HG03521 (cell line): Measurements from ENCODE around the gene AMD1.
"Not testable (repeated sequence)": the region's sequence is repeated elsewhere in the genome, so short reads cannot be mapped to it uniquely, and the experiment has no call there.

Experiments
- ATAC-seq: cut with Tn5 transposase; IDR thresholded peaks from one replicate; pipeline ENCODE4 v1.9.1; 2021; ENCODE audit warnings: mild to moderate bottlenecking, moderate library complexity; ENCODE audit not compliant: unreplicated experiment

Gene AMD1

DNA sequence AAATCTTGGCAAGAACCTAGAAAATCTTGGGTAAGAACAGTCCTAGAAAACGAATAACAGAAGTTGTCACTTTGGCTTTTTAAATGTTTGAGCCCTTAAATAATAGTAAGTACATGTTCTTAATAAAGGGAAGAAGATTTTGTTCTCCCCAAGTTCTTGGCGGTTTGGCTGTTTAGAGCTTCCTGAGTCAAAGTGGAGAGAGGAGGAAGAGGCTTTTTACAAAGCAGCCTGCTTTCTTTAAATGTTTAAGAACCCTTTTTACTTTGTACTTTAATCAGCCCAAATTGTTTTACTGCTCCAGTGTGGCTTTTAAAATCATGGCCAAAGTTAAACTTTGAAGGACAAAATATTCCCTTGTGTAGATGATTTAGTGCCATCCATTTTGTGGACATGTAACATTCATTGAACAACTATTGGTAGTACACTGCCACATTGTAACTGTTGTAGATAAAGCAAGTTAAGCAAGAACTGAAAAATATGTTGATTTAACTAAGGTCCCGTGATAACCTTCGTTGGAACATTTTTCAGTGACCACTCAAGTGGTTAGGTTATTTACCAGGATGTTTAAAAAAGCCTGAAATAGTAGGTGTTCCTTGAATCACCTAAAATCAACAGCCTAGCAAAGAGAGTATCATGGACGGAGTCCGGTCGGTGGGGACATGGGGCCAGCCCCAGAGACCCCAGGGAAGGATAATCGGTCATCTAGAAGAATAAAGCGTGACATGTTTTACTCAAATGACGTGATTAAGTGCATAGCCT is 2.4 kb downstream of the AMD1 start:
- ATAC-seq = no peak

DNA sequence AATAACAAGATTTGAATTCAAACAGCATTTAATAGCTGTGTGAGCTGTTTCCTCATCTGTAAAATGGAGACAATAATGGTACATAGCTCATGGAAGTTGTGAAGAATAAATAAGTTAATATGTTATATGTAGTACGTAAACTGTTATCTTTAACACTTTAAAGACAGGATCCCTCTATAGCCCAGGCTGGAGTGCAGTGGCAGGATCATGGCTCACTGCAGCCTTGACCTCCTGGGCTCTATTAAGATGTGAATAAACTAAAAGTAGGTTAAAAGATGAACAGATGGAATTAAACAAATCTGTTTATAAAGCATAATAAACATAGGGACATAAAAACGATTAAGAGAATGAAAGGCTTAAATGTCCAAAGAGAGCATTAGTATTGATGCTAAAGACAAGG is 3.0 kb downstream of the AMD1 start:
- ATAC-seq = no peak

DNA sequence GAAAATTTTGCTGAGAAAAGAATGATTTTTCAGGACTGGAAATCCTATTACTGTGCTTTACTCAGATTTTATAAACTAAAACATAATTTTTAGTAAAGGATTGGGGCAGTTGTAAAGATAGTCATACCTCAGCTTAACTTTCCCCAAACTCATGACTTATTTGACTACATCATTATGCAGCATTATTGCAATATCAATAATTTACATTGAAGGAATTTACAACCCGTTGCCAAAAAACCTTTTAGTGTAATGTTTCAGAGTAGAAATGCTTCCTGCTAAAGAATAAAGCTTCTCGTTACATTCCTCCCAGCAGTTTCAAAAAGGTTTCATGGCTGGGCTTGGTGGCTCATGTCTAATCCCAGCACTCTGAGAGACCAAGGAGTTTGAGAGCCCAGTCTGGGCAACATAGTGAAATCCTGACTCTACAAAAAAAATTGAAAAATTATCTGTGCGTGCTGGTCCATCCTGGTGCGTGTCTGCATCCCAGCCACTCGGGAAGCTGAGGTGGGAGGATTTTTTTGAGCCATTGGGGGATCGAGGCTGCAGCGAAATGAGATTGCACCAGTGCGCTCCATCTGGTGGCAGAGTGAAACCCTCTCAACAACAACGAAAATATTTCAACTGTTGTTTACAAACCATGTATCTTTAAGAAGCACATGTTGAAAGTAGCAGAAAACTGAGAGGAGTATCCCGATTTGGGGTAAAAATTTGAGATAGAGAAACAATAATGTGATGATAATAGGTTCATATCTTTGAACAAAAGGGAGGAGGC is 4.4 kb downstream of the AMD1 start:
- ATAC-seq = no peak

- no peak for ATAC-seq
These were observed 6.1 kb downstream of the AMD1 start for GRCh38 chr6:110880651-110881050.

GRCh38 chr6:110881546-110882273 is 7.1 kb downstream of the AMD1 start:
- no peak for ATAC-seq

DNA sequence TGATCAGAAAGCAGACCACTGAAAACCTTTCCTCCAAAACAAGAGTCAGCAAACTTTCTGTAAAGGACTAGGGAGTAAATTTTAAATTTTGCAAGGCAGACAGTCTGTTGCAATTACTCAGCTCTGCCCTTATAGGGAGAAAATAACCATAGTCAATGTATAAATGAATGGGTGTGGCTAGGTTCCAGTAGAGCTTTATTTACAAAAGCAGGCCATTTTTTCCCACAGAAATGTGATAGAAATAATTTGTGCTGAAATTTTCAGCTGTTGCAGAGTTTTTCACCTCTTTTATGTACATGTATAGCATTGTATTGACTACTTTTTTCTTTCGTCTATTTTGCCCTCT is 7.7 kb downstream of the AMD1 start:
- ATAC-seq = no peak

- no peak for ATAC-seq
These were observed 8.4 kb downstream of the AMD1 start for GRCh38 chr6:110882824-110883554.

DNA sequence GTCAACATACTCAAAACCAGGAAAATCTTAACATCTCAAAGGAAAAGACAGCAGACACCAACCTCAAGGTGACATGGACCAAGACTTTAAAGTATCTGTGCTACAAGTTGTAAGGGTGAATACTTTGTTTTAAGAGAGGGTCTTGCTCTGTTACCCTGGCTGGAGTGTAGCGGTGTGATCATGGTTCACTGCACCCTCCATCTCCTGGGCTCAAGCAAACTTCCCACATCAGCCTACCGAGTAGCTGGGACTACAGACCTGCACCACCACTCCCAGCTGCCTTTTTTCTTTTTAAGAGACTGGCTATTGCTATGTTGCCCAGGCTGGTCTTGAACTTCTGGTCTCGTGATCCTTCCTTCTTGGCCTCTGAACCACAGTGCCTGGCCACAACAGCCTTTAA is 9.7 kb downstream of the AMD1 start:
- ATAC-seq = no peak

GRCh38 chr6:110885526-110885925 is 10.9 kb downstream of the AMD1 start:
- no peak for ATAC-seq

DNA sequence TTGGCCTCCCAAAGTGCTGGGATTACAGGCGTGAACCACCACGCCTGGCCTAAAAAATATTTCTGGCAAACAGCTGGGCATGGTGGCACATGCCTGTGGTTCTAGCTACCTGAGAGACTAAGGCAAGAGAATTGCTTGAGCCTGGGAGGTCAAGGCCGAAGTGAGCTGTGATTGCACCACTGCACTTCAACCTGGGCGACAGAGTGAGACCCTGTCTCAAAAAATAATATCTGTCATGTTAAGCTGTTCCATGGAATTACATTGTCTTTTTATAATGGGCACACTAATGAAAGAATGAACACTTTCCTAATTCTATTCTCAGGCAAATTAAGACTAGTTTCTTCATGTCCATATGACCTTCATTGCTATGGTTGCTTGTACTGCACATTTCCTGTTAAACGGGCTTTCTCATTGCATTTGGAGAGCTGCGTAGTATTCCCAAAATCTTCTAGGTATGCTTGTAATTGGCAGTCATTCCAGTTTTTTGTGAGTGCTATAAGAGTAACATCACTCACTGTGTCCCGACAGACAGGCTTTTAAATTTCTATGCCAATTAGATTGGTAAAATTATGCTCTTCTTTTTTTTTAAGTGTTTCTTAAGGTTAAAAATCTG is 12.1 kb downstream of the AMD1 start:
- ATAC-seq = no peak

DNA sequence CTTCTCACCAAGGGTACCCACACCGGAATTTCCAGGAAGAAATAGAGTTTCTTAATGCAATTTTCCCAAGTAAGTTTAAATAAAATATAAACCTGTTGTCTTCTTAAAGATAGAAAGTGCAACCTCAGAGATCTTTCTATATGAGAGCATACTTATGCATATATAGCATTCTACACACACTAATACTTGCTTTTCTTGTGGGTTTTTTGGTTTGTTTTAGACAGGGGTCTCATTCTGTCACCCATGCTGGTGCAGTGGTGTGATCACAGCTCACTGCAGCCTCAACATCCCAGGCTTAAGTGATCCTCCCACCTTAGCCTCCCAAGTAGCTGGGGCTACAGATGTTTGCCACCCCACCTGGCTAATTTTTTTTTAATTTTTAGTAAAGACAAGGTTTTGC is 15.7 kb downstream of the AMD1 start:
- ATAC-seq = no peak

GRCh38 chr6:110895907-110896608 is 21.5 kb downstream of the AMD1 start:
- ATAC-seq = no peak

GRCh38 chr6:110897433-110897832 is 22.8 kb downstream of the AMD1 start:
- ATAC-seq = no peak

DNA sequence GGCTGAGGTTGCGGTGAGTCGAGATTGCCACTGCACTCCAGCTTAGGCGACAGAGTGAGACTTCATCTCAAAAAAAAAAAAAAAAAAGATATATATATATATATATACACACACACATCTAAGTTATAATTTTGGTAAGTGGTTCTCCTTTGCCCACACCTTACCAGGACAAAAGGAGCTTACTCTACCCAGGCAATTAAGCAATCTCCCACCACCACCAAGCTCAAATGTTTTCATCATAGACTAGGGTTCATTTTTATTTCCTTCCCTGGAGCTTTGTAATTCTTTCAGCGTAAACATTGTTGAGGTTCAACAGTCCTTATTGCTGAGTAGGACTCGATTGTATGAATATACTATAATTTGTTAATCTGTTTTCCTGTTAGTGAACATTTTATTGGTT is 23.5 kb downstream of the AMD1 start:
- no peak for ATAC-seq

- no peak for ATAC-seq
These were observed 25.5 kb downstream of the AMD1 start for GRCh38 chr6:110900028-110900598.

- ATAC-seq = not testable (repeated sequence)
These were observed 27.0 kb downstream of the AMD1 start for GRCh38 chr6:110901601-110902000.

DNA sequence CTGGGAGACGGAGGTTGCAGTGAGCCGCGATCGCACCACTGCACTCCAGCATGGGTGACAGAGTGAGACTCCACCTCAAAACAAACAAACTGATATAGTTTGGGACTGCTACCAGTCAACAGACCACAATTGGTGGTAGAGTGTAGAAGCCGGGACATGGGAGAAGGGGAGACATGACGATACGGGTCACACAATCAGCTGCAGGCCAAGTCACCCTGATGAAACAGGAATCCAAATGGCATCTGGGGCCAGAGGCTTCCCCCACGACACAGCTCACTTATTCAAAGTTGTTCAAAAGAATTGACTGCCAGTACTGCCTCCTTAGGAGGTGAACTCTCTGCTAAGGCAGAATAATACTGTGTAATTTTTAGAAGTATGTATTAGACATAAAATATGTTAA is 27.5 kb downstream of the AMD1 start:
- ATAC-seq = no peak

GRCh38 chr6:110906273-110906672 is 31.7 kb downstream of the AMD1 start:
- not testable (repeated sequence) for ATAC-seq

DNA sequence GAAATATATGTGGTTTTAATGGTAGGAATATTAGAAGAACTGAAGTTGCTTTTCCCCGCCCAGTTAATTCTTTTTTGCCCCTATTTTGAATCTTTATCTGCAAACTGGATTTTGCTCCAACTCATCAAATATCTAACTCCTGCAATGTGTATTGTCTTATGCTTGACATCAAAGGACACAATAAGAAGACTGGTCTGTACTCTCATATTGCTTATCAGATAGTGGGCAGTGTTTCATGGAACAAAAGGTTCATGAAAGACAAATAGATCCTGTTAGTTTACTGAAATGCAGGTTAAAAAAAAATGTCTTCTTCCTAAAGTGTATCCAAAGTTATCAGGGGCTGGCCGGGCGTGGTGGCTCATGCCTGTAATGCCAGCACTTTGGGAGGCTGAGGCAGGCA is 56.2 kb downstream of the AMD1 start:
- no peak for ATAC-seq

DNA sequence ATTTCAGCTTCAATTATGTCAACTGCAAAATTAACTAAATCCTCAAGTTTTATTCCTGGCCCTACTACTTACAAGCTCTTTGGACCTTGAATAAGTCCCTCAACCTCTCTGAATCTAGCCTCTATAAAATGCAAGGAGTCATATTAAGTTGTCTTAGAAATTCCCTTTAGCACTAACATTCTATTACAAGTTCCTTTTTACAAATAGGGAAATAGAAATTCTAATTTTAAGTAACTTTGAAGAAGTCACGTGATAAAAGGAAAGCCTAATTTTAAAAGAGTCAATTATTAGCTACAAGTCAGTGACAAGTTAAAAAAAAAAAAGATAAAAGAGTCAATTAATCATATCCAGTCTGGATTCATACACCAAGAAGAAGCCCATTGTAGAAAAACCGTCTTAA is 59.3 kb downstream of the AMD1 start:
- no peak for ATAC-seq
